Suppressor macrophage treated with lipopolysaccharide for 1 hour (primary cell): ENCODE data around the gene ADD1.

Source experiments
- DNase-seq, 3 donors: peaks; one replicate each; pipeline ENCODE4 v3.0.0-alpha.2; 2020 to 2022

ADD1 gene

DNA sequence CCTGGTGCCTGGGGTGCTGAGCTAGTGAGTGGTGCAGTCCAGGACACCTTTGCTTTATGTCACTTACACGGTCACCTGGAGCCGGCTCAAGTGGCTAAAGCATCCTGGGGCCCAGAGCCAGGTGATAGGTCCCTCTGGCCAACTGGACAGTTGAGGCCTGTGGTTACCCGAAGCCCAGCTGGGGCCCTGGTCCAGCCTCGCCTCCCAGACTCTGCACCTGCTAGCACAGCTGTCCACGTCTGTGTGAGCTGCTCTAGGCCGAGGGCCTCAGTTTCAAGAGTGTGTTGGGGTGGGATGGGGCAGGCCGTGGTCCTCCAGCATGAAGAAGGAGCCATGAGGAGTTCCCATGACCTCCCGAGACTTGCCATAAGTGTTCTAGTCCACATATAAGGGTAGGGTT, 7.7 kb upstream of the ADD1 start:
- DNase-seq = no peak

DNA sequence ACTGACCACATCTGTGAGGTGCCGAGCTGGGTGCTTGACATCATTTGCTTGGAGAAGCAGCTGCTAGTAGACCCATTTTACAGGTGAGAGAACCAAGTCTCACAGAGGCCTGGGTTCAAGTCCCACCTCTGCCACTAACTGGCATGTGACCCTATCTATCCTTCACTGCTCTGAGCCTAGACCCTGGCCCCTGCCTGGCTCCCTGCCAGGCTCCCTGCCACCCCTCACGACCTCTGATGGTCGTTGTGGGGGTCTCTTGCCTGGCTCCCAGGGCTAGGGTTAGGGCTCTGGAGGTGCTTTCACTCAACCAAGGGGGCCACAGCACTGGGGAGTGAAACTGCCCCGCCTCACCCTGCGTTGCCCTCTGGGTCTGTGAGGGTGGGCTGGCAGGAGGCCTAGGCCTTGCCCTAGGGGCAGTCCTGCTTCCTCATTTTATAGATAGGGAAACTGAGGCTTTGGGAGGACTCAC, 7.2 kb upstream of the ADD1 start:
- DNase-seq = no peak

DNA sequence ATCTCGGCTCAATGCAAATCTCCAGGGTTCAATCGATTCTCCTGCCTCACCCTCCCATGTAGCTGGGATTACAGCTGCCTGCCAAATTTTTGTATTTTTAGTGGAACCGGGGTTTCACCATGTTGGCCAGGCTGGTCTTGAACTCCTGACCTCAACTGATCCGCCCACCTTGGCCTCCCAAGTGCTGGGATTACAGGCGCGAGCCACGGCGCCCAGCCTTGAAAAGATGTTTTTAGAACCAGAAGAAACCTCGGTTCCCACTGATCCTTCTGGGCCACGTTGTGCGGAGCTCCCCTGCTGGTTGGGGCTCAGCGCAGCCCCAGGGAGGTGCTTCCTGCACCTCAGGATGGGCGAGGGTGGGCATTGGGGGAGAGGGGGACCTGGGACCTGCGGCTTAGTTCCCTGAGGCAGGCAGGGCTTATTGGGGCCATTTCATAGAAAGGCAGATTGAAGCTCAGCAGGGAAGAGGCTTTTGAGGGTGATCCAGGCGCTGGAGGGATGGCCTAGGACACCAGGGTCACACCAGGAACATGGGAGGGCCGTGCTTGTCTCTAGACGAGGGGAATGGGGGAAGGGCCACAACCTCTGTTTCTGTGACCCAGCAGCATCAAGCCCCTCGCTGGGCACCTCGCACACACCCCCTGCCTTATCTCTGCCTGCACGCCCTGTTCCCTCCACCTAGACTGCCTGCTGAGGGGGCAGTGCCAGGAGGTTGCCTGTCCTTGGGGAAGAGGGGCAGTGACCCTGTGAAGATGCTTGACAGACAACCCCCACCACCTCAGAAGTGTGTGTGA, 6.3 kb upstream of the ADD1 start:
- DNase-seq = no peak

DNA sequence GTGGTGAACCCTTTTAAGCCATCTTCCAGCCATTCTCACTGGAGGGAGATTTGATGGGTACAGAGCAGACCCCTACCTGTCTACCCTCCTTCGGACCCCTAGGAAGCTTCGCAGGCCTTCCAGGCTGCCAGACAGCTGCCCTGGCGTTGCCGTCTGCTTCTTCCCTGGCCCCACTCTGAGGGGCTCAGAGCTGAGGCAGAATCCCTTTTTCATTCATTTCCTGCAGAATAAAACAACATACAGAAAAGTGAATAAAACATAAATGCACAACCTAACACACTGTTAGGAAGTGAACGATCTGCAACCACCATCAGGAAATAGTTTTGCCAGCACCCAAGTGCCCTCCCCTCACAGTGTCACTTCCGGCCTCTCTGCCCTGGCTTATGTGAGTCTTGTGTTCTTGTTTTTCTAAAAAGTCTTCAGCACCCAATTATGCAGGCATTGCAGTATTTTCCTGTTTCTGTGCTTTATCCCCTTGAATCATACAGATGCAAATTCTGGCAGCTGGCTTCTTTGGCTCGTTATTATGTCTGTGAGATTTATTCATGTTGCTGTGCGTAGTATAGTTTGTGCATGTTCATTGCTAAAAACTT, 5.6 kb upstream of the ADD1 start:
- DNase-seq = peak; percentile 63 to 73 (median 63)

DNA sequence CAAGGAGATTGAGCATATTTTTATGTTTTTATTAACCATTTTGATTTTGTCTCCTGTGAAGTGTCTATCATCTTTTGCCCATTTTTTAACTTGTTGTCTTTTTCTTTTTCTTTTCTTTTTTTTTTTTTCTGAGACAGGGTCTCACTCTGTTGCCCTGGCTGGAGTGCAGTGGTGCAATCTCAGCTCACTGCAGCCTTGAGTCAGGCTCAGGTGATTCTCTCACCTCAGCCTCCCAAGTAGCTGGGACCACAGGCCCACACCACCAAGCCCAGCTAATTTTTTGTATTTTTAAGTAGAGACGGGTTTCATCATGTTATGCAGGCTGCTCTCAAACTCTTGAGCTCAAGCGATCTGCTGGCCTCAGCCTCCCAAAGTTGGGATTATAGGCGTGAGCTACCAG, 4.6 kb upstream of the ADD1 start:
- DNase-seq = no peak

DNA sequence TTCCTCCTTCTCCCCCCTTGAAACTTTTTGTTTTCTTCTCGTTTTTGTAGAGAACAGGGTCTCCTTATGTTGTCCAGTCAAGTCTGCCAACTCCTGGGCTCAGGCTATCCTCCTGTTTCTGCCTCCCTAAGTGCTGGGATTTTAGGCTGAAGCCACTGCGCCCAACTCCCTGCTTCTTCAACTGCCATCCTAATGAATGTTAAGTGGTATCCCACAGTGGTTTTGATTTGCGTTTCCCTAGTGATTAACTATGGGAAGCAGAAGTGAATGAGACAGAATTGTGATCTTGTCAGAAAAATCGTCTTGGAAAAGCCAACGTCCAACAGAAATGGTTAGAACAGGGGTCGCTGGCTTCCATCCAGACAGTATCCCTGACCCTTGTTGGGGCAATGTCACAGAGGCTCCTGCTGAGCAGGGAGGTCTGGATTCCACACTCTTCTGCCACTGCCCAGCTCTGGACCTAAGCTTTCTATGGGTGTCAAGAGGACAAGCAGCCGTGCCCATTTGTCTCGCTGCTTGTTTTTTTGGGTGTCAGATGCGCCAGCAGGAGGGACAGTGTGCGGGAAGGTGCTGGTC, 869 bp upstream of the ADD1 start:
- DNase-seq = peak; percentile 20 to 54 (median 34)

DNA sequence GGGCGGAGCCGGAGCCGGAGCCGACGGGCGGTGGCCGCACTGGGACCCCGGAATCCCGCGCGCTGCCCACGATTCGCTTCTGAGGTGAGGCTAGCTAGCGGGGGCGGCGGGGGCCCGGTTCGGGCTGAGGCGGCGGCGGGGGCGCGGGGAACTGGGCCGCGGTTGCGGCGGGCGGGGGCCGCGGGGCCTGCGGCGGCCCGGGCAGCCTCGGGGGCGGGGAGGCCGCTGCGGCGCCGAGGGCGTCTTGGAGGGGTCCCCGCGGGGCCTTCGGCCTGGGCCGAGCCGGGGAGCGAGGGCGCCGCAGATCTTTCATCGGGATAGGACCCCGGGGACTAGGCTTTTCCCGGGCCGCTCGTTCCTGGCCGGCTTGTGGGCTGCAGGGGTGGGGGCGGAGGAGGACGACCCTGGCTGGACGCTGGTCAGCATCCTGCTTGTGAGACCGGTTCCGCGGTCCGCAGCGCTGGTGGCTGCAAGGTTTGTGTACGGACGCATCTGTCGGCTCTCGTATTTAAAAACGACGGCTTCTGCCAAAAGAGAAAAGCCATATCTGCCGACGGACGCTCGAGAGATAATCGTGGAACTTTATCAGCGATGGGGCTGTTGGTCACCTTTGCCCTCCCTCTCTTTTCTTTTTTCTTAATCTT, 419 bp downstream of the ADD1 start:
- DNase-seq = peak; percentile 36 to 56 (median 39)

DNA sequence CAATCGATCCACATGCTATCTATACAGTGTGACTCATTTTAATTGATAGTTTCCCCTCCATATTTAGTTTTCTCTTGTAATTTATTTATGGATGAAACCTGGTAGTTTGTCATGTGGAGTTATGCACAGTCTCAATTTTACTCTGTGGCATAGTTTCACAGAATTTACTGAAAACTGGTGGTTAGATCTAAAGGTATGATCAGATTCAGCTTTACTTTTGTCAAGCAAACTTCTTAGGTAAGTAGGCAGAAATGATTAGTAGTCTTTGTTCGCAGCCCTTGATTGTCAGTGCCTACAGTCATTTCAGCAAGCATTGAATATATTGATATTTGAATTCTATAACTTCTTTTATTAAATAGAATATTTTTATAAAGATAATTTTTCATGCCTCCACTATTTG, 2.5 kb downstream of the ADD1 start:
- DNase-seq = no peak

DNA sequence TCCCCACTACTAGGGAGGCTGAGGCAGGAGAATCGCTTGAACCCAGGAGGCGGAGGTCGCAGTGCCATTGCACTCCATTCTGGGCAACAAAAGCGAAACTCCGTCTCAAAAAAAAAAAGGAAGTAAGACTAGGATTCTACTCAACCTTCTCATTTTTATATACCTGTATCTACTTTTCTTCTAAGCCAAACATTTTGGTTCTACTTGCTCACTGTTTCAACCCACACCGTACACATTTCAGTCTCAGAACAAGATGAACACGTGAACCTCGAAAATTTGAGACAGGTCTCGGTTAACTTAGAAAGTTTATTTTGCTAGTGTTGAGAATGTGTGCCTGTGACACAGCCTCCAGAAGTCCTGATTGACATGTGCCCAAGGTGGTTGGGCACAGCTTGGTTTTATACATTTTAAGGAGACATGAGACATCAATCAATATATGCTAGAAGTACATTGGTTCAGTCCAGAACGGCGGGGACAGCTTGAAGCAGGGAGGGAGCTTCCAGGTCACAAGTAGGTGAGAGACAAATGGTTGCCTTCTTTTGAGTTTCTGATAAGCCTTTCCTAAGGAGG, 3.7 kb downstream of the ADD1 start:
- no peak for DNase-seq

DNA sequence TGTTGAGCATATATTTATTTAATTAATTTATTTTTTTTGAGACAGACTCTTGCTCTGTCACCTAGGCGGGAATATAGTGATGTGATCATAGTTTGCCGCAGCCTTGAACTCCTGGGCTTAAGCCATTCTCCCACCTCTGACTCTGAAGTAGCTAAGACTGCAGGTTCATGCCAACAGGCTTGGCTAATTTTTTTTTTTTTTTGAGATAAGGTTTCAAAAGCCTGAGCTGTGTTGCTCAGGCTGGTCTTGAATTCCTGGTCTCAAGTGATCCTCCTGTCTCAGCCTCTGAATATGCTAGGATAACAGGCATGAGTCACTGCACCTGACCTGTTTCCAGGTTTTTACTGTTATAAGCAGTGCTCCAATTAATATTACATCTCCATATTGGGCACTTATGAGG, 4.8 kb downstream of the ADD1 start:
- no peak for DNase-seq

DNA sequence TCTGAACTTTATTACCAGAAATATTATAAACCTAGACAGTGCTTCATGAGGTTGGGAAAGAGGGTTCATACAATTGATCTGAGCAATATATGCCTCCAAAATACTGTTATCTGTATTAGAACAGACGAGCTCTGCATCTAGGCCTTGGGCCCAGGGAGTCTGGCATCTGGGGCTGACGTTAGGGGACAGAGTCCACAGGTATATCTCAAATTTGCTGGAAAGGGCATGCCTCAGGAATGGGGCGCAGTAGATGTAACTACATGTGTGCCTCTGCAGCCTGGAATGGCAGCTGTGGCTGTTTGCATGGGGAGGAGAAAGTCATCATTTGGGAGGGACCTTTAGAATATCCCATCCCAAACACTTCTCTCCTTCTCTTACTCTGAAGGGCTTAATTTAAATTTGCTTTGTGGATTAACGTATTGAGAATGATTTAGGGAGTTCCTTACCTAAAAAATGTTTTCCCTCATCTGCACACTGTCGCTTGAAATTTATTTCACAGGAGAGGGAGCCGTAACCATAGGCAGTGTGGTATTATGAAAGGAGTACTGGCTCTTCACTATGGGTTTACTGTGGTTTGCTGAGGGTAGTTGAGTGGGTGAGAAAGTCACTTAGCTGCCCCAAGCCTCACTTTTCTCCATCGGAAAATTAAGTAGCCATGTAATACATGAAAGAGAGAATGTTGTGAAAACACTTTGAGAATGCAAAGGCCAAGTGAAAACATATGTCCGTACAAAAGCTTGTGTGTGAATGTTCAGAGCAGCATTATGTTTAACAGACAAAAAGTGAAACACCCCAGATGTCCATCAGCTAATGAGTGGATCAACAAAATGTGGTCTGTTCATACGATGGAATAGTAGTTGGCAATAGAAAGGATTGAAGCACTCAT, 5.9 kb downstream of the ADD1 start:
- DNase-seq = no peak

DNA sequence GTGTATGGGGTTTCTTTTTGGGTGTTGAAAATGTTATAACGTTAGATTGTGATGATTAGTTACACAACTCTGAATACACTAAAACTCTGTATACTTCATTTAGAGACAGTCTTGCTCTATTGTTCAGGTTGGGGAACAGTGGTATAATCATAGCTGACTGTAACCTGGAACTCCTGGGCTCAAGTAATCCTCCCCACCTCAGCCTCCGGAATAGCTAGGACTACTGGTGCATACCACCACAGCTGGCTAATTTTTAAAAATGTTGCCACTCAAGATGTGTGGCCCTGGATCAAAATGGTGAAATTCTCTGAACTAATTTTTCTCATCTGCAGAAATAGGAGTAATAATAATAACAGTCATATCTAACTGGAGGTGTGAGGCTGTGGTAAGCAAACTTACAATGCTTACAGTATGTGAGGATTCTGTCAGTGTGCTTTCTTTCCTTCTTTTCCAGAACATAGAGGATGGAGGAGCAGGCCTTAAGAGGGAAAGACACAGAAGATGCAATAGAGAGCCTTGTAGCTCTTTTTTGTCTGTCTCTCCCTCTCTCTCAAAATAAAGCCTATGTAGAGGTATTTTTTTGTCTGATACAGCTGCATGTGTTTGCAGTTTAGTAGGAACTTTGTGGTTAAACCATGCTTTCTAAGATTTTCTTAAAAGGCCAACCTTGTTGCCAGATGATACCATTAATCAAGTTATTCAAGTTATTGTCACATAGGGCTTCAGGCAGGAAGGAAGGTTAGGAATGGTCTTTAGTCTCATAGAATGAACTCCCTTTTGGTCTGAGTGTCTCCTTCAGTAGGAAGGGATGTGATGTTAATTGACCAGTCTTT, 7.5 kb downstream of the ADD1 start:
- no peak for DNase-seq

DNA sequence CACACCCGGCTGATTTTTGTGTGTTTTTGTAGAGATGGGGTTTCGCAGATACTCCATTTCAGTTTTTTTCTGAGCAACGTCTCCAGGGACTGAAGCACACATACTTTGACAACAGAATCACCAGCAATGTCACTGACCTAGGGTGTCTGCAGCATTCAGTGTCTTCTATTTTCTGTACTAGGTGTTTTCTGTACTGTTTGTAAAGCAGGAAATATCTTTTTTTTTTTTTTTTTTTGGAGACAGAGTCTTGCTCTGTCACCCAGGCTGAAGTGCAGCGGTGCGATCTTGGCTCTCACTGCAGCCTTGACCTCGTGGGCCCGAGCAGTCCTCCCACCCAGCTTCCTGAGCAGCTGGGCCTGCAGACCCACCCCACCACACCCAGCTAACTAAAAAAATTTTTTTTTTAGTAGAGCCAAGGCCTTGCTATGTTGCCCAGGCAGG, 8.9 kb downstream of the ADD1 start:
- no peak for DNase-seq

DNA sequence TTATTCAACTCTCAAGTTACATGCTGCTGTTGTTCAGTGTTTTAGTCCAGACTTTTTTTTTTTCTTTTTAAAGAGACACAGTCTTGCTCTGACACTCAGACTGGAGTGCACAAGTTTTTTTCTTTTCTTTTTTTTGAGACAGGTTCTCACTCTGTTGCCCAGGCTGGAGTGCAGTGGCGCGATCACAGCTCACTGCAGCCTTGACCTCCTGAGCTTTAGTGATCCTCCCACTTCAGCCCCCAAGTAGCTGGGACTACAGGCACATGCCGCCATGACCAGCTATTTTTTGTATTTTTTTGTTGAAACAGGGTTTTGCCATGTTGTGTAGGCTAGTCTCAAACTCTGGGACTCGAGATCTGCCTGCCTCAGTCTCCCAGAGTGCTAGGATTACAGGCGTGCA, 11.9 kb downstream of the ADD1 start:
- DNase-seq = no peak

DNA sequence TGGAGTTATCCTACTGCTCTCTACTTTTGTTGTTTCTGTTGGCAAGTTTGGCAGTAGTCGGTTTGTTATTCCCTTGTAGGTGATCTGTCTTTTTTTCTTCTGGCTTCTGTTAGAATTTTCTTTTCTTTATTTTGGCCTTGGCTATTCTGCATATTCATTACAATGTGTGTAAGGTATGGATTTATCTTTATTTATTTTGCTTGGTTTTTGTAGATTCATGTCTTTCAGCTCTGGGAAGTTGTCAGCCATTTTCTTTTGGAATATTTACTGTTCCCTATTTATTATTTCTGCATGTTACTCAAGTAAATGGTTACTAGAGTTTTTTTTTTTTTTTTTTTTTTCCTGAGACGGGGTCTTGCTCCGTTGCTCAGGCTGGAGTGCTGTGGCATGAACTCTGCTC, 12.6 kb downstream of the ADD1 start:
- DNase-seq = no peak

DNA sequence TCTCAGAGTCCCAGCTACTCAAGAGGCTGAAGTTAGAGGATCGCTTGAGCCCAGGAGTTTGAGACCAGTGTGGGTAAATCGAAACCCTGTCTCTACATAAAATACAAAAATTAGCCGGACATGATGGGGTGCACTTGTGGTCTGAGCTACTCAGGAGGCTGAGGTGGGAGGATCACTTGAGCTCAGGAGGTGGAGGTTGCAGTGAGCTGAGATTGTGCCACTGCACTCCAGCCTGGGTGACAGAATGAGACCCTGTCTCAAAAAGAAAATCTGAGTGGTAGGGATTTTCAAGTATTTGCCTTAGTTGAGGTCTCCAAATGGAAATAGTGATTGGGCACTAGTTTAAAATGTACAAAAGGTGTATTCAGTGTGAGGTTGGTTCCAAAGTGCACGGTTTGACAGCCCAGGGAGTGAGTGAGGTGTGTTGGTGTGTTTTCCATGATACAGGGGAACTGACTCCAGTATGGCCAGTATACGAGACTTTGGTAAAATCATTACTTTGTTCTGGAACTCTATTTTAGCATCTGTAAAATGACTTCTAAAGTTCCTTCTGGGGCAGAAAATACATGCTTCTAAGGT, 13.8 kb downstream of the ADD1 start:
- no peak for DNase-seq

DNA sequence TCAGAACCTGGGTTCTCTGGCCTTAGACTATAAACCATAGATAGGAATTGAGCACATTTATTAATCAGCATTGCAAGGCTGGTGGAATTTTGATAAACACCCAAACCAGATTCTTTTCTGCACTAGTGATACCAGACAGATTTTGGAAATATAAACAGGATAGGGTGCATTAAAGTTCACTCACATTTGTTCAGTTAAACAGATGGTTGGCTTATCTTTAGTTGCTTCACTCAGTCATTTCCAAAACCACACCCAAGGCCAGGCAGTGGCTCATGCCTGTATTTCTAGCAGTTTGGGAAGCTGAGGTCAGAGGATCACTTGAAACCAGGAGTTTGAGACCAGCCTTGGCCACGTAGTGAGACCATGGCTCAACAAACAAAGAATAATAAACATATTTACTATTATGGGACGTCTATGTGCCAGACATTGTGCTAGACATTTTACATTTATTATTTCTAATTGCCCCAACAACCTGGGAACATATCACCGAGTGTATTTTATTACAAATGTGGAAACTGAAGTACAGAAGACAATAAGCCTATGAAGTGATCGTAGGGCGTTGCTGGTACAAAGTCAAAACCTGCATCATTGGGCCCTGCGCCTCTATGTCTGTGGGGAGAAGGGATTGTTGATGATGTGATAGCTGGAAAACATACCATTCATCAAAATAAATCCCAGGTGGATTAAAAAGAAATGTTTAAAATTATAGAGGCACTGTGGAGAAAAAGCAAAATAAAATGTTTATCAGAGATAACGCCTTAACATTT, 15.0 kb downstream of the ADD1 start:
- DNase-seq = peak in 2 of 3 donors; percentile 20 to 30

DNA sequence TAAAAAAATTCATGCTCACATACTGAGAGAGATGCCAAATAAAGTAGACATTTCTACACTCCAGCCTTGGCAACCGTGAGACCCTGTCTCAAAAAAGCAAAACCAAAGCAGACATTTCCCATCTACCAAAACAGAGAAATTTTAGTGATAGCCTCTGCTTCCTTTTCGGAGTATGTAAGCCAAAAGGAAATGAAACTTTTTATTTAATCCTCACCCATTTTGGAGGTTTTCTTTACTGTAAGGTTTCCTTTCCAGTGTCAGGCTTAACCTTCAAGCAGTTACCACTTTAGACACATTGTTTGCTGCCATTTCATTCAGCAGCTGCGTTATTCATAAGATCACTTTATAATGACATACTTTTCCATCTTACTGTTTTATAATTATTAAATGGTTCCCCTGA, 15.9 kb downstream of the ADD1 start:
- DNase-seq = peak in 2 of 3 donors; percentile 28 to 30

DNA sequence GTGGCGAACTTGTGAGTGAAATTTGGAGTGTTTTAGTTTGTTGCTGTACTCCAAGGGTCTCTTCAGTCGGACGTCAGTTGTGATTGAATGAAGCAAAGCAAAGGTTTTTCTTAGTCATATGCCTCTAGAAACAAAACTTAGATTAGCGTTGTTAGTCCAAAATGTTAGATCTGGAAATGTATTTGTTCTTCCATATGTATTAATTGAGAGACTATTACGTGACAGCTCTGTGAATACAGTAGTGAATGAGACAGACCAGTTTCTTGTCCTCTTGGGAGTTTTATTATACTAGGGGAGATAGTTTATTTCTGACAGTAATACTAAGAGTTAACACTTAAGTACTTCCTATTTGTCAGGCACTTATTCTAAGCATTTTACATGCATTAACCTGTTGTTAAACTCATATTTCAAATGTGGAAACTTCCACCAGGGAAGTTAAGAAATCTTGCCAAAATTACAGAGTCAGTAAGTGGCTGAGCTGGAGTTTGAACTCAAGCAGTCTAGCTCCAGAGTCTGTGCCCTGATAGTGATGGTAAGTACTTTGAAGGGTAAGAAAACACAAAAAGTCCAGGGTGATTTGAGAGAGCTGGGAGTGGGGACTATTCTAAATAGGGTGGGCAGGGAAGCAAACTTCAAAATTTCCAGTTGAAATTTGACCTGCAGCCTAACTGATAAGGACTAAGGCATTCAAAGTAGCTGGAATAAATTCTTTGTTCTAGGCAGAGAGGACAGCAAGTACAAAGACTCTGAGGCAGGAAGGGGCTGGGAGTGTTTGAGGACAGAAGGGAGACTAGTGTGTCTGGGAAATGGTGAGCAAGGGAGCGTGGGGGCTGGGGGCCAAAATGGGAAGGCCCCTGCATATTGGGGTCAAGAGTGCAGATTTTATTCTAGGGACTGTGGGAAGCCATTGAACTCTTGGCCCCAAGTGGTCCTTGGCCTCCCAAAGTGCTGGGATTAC, 17.0 kb downstream of the ADD1 start:
- peak in 2 of 3 donors; percentile 37 to 41 for DNase-seq
